NCI-H446 (cell line): ENCODE results near the gene PIK3R6.
A peak's percentile ranks its signal among the peaks of the same experiment; 100 is the strongest.
"Not testable (repeated sequence)": the region's sequence is repeated elsewhere in the genome, so short reads cannot be mapped to it uniquely, and the experiment has no call there.

Experiments
- DNase-seq, 2 experiments: peaks; one replicate each; lab custom pipeline; 2025; lab: John Stamatoyannopoulos, UW

Gene PIK3R6

DNA sequence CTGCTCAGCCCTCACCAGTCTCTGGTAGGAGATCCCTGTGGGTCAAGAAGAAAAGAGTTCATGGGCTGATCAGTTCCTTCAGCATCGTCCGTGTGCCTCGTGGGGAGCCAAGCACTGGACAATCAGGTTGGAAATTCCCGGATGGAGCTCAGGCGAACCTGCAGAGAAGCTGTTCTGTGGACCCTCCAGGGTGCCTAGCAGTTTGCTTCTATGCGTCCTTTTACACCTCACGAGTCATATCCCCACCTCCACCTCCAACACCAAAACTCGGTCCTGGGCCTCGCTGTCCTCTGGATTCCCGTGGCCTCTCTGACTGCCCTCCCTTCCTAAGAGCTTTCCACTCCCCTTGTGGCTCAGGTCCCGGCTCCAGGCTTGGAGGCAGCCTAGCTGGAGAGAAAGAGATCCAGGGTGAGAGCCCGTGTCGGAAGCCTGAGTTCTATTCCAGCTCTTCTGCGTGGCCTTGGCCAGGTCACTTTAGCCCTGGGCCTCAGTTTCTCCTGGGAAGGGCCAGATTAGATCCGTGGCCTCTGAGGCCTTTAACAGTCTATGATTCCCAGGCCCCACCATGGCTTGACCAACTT is 26.2 kb upstream of the PIK3R6 start:
- DNase-seq = no peak

DNA sequence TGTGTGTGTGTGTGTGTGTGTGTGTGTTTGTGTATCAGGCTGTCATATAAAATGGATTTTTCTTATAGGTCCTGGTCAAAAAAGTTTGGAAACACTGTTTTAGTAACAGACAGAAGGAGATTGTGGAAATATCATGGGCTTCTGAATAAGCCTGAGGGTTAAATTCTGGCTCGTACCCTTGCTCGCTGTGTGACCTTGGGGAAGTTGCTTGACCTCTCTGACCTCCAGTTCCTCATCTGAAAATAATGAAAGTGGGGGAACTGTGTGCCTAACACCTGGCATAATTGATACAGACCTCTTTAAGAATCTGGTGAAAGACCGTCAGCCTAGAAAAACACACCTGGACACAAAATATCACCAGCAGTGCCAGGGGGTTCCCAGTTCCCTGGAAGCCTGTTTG is 25.6 kb upstream of the PIK3R6 start:
- no peak for DNase-seq

DNA sequence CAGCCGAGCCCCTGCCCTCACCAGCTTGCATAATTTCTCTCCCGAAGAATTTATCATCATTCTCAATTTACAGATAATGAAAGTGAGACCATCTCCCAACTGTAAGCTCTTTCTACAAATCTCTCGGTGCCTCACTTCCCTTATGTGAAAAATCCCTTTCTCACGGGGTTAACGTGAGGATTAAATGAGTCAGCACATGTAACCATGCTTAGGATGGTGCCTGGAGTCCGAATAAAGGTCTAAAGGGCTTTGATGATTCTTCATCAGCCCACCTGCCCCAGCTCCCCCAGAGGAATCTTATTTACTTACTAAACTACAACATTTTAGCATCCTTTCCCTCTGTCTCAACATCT is 24.8 kb upstream of the PIK3R6 start:
- no peak for DNase-seq

DNA sequence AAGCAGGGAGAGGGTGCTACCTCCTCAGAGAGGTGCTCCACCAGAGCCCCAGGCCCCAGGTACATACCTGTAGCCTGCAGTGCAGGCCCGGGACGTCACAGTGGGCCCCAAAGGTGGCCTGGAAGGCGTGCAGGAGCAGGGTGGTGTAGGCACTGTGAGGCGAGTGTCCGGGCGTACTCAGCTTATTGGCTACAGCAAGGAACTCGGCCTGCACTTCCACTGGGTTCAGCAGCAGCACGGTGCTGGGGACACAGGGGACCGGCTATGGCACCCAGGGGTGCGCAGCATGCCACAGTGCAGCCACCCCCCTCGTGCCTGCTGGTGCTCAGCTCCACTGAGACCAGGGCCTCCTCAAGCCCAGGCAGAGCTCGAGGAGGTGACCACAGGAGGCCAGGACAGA is 23.2 kb upstream of the PIK3R6 start:
- no peak for DNase-seq

DNA sequence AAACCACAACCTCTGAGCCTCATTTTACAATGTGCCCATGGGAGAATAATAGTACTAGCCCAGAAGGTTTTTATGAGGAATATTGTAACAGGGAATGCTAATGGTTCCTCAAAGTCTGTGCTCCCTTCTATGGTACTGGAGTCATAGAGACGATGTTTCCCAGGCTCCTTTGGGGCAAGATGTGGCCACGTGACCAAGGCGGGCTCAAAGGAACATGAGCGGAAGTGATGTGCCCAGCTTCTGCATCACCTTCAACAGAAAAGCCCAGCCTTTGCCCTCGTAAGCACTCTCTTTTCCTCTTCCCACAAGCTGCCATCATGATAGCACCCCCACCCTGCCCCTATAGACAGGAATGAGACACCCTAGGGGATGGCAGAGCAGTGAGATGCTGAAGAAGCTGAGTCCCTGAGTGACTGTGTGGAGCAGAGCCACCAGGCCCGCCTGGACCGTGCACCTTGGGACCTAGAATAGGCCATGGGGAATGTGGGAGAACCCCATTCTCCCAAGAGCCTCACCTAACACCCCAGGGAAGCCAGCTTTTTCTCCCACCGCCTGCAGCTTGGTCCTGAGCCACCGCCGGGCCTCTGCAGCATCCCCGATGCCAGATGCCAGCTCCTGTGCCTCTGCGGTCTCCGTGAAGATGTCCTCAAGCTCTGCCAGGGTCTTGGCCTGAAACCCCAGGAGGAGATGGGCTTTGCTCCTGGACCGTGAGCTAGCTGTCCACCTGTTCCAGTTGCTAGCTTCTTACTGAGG is 22.2 kb upstream of the PIK3R6 start:
- no peak for DNase-seq

DNA sequence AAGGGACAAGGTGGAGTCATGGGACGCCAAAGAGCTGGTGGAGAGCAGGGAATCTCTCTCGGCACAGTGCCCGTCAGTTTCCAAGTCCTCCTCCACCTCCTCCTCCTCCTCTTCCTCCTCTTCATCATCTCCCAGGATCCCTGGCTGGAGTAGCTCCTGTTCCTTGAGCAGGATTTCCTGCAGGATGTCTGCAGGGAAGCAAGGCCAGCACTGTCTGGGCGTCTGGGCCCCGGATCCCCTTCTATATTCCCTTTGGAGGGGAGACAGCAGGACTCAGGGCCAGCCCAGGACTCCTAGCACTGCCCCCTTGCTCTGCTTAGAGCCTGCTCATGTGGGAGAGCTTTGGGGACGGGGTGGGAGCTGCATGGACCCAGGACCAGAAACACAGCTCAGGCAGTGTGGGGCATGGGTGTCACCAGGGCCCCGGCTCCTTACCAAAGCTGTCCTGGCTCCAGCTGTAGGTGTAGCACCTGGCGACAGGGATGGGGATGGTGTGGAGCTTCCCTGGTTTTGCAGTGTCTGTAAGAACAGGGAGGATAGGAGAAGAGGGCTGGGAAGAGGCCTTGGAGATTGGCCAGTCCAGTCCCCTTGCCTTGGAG is 21.3 kb upstream of the PIK3R6 start:
- no peak for DNase-seq

DNA sequence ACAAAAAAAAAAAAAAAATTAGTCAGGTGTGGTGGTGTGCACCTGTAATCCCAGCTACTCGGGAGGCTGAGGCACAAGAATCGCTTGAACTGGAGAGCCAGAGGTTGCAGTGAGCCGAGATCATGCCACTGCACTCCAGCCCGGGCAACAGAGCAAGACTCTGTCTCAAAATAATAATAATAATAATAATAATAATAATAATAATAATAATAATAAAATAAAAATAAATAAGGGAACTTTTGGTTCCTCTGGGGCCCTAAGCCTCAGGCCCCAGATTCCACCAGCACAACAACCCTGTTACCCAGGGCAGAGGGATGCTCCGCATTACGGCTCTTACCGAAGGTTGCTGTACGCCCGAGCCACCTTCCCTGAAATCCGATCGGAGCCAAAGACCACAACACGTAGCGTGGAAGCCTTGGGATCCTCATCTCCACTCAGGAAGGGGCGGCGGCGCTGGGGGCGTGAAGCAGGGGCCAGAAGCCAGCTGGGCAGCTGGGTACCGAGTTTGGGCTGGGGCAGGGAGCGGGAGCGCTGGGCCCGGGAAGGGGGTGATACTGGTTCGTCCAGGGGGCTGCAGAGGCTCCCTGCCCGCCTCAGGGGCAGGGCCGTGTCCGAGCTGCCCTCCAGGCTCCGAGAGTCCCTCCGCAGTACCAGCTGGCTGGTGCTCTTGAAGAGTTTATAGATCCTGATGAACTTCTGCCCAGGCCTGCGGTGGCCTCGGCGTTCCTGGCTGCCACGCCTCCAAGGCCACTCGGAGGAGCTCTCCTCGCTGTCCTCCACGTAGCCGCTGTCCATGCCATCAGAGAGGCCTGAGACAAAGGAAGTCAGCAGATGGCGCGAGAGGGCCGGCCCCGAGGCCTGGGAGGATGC is 20.6 kb upstream of the PIK3R6 start:
- peak in 1 of 2 experiments; percentile 4 for DNase-seq

DNA sequence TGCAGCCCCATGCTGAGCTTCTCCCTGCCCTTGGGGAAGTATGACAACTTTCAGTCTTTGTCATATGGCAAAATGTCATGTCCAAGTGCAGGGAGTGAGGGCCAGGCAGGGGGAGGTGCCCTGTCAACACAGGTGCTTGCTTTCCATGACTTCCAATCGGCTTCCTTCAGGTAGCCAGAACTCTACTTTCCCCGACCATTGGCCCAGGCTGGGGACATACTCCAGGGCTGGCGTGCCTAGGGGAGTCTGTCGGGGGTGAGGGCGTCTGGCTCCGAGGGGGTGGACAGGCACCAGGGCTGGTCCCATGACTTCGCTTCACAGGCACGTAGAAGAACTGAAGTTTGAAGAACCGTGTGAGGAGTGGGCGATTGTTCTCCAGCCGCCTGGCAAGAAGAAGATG is 19.8 kb upstream of the PIK3R6 start:
- no peak for DNase-seq

DNA sequence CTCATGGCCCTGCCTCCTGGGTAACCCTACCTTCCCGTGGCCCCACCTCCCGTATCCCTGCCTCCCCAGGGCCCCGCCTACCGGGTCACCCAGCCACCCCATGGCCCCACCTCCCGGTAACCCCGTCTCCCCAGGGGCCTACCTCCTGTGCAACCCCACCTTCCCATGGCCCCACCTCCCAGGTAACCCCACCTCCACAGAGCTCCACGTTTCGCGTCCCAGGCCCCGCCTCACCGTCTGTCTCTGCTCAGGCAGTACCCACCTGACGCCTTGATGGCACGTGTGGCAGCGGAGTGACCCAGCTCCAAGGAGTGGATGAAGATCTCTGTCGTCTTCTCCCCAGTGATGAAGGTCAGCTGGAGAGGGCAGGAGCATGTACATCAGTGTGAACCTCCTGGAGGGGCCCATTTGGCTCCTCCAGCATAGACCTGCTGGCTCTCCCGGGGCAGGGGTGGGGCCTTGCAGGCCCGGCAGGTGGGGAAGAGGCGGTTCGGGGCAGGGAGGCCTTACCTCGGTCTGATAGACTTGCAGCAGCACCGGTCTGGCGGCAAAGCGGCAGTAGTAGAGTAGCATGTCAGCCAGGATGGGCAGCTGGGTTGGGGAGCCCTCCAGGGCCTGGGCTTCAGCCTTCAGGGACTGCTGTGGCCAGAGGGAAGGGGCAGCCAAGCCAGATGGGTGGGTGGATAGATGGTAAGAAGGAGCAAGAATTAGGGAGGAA is 18.7 kb upstream of the PIK3R6 start:
- no peak for DNase-seq

DNA sequence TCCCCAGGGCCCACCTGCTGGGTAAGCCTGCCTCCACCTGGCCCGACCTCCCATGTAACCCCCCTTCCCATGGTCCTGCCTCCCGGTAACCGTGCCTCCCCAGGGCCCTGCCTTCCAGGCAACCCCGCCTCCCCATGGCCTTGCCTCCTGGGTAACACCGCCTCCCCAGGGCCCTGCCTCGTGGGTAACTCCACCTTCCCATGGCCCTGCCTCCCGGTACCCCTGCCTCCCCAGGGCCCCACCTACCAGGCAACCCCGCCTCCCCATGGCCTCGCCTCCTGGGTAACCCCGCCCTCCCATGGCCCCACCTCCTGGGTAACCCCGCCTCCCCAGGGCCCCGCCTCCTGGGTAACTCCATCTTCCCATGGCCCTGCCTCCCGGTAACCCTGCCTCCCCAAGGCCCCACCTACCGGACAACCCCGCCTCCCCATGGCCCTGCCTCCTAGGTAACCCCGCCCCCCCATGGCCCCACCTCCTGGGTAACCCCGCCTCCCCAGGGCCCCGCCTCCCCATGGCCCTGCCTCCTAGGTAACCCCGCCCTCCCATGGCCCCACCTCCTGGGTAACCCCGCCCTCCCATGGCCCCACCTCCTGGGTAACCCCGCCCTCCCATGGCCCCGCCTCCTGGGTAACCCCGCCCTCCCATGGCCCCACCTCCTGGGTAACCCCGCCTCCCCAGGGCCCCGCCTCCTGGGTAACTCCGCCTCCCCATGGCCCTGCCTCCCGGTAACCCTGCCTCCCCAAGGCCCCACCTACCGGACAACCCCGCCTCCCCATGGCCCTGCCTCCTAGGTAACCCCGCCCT is 17.9 kb upstream of the PIK3R6 start:
- DNase-seq = not testable (repeated sequence)

DNA sequence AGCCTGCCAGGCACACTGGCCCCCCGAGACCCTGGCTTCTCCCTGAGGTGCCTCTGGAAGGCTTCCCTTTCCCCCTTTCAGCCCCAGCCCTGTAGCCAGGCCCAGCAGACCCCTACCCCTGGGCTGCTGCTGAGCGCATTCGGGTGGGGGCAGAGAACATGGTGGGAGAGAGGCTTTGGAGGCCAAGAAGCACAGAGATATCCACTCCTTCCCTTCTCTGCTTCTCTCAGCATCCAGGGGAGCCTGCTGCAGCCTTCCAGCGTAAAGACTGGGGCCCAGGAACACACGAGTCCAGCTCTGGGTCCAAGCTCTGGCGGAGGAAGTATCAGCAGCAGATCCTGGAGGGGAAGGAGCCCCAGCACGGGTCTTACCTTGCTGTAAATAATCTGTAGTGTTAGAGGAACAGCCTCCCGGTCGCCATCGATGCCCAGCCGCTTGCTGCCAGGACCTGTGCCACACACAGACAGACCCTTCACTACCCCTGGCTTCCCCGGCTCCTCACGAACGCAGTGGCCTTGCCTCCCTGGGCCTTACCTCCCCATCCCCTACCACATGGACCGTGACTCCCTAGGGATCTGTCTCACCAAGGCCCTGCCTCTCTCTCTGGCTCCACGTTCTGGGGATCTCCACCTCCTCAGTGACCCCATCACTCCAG is 17.0 kb upstream of the PIK3R6 start:
- no peak for DNase-seq

DNA sequence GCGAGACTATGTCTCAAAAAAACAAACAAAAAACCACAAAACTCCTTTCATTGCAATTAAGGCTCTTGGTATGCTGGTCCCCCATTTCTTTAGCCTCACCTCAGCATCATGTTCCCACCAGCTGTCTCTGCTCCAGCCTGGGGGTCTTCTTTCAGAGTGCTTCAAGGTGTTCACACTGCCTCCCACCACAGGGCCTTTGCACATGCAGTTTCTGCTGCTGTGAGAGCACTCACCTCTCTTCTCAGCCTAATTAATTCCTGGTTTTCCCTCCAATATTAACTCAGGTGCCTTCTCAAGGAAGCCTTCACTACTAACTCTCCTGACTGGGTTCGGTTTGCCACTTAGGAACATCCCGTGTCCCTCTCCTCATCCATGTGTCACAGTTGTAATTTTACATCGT is 15.9 kb upstream of the PIK3R6 start:
- DNase-seq = no peak

DNA sequence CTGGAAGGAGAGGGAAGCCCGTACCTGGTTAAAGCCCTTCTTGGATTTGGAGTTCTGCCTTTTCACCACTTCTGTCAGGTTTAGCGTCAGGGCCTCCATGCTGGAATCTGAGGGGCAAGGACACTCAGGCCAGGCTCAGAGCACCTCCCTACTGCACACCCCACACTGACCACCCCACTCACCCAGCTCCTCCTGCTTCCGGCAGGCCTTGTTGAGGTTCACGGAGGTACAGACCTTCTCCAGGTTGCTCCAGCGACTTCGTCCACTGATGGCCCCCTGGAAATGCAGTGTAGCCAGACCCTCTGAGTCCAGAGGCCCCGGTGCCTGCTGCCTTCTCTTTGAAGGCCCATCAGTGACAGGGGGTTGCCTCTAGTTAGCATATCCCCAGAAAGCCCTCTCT is 14.1 kb upstream of the PIK3R6 start:
- DNase-seq = no peak

DNA sequence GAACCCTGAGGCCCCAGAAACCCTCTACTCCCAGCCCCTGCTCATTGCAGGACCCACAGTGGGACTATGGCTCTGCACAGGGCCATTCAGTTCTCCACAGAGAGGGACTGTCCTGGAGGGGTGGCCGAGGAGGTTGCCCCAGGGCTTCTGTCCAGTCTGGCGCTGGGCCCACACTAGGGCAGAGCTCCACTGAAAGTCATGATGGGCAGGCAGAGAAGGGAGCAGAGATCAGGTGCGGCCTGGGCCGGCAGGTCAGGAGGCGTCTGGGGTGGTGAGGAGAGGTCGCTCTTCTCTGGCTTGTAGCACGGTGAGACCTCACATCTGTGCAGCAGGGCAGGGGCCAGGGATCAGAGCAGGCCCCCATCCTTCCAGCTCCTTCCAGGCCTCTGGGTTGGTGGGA is 13.0 kb upstream of the PIK3R6 start:
- no peak for DNase-seq

DNA sequence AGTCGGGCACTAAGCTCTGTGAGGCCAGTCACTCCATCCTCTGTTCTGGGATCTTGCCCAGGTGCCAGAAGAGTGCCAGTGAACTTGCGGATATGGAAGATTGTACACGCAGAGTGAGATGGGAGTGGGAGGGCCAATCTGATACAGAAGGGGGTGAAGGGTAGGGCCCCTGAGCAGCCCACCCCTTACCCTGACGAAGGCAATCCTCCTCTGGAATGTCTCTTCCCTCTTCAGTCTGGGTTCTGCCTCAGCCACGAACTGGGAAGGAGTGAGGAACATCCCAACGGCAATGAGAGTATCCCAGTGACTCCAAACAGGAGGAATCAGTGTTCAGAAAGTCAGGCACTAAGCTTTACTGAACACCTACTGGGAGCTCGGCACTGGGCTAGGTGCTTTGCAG is 11.9 kb upstream of the PIK3R6 start:
- no peak for DNase-seq

DNA sequence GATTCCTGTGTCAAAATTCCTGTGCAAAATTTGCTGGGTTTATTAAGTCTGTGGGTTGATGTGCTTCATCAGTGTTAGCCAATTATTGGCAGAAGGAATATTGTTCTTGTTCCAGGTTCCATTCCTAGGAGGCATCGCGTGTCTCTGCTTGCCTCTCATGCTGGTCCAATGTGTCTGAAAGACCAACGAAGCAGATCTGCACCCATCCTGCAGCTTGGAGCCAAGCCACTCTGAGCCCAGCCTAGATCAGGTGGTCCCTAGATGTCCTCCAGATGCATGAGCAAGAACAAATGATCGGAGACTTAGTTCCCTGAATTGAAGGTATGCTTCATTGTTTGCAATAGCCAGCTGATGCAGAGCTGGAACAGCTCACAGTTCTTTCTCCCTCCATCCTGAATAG is 10.5 kb upstream of the PIK3R6 start:
- no peak for DNase-seq

DNA sequence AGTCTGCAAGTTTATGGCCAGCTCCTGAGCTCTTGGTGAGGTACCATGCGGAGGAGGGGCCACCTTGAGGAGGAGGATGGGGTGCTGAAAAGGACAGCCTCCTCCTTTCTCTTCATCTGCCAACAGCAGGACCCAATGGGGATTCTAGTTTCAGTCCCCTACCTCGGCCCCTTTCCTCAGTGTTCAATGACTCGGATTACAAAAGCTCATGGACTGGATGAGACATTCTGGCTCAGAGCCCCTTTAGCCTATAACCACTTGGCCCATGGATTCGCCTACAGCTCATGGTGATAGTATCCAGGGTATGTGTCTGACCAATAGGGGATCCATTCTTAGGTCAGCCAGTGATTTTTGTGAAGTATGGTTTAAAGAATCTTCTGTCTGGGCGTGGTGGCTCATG is 8.5 kb upstream of the PIK3R6 start:
- DNase-seq = no peak

DNA sequence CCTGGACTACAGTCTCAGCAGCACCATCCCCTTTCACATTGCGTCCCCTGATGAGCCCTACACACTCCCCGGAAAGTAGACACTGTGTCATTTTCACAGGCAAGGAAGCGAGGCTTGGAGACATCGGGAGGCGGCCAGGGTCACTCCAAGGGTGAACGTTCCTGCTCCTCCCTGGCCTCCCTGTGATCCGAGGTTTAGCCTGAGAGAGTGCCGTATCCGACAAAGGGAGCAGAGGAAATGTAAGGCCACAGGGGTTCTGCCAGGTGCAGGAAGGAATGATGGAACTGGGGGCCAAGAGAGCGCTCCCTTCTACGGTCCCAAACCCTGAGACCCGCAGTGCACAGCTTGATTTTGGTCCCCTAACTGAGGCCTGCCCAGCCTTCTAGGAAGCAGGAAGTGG is 8.0 kb upstream of the PIK3R6 start:
- DNase-seq = no peak

DNA sequence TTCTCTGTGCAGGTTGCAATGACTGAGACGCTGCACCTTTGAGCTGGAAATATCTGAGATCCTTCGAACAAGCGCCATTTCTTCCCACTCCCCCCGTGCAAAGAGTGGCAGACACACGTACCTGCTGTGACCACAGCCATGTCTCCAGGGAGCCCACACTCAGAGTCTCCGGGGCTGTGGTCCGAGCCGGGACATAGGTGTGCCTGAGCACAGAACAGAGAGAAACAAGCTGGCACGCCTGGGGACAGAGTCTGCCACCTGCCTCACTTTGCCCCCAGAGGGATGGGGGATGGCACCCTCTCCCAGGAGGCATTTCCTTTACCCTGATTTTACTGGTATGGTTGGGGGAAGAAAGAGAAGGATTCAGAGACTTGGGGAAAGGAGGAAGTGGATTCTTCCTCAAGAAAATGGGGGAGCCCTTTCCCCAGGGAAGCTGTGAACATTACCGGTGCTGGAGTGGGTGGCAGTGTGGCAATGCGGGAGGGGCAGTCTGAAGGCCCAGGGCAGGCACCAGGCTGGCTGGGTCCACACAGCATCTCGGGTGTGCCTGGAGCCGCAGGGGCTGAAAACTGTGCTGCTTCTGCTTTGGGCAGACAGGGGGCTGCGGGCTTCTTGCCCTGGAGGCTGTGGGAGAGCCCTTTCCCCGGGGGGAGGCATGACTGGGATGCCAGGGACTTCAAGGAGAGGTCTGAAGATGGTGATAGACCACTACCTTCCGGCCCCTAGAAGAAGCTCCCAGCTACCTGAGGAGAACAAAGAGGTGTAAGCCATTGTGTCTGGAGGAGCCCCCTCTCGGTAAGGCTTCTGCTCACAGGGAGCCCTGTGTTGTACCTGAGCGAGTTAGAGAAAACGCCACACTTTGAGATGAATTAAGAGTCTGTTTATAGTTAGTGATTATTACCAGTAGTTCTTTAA is 6.6 kb upstream of the PIK3R6 start:
- DNase-seq = no peak
